Erythroblast (primary cell): ENCODE measurements around the gene ZNF594.
"Not testable (repeated sequence)": the region's sequence is repeated elsewhere in the genome, so short reads cannot be mapped to it uniquely, and the experiment has no call there.

Experiments used
- GATA1 ChIP-seq: IDR thresholded peaks from 2 replicates; pipeline ENCODE4 v1.6.1; 2011; ENCODE audit warnings: low read depth, mild to moderate bottlenecking, control low read depth, low read length, moderate library complexity
- POLR2A ChIP-seq: IDR thresholded peaks from 2 replicates; pipeline ENCODE4 v1.6.1; 2011; ENCODE audit warnings: mild to moderate bottlenecking, low read length

DNA sequence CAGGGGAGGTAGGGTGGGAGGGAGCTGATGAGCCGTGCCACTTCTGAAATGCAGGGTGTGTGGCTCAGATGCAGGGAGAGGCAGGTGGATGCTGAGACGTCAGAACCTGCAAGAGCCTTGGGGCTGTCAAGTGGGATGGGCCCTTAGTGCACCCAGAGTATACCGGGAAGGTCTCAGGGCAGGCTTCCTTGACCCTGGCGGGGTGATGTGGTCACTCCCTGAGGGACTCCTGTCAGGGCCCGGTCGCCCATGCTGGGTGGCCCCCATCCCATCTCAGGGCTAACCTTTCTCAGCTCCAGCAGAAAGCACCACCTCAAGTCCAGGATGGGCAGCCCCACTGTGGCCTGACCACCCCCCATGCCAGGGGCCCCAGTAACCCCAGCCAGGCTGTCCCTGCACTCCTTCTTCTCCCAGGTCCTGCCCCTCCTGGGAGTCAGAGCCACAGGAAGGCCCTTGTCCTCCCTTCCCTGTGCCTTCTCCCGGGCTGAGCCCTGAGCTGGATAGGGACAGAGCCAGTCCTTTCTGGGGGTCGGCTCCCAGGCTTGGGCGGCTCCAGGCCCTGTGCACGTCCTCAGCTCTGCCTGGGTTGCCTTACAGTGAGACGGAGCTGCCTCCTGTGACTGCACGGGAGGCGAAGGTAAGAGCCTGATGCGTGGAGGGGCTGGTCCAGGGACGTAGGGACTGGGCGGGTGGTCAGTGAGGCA is 59.7 kb downstream of the ZNF594 start:
- TF ChIP-seq POLR2A, GATA1: not testable (repeated sequence)
